ENCODE results near the gene TSGA10IP.
"Not testable (repeated sequence)": the region's sequence is repeated elsewhere in the genome, so short reads cannot be mapped to it uniquely, and the experiment has no call there.

The TSGA10IP gene

DNA sequence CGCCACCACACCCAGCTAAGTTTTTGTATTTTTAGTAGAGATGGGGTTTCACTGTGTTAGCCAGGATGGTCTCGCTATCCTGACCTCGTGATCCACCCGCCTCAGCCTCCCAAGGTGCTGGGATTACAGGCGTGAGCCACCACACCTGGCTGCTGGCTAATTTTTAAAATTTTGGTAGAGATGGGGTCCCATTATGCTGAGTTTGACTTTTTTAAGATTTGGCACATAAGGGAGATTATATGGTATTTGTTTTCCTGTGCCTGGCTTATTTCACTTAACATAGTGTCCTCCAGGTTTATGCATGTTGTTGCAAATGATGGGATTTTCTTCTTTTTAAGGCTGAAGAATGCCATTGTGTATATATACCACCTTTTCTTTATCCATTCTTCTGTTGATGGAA lies 5.4 kb downstream of the TSGA10IP start:
- H3K27me3 Mint-ChIP-seq; H3K36me3 Mint-ChIP-seq; H3K27ac Mint-ChIP-seq; H3K4me1 Mint-ChIP-seq (ENCODE audit: low read depth); H3K9me3 Mint-ChIP-seq (ENCODE audit: low read depth); H3K4me3 Mint-ChIP-seq: not testable (repeated sequence)

DNA sequence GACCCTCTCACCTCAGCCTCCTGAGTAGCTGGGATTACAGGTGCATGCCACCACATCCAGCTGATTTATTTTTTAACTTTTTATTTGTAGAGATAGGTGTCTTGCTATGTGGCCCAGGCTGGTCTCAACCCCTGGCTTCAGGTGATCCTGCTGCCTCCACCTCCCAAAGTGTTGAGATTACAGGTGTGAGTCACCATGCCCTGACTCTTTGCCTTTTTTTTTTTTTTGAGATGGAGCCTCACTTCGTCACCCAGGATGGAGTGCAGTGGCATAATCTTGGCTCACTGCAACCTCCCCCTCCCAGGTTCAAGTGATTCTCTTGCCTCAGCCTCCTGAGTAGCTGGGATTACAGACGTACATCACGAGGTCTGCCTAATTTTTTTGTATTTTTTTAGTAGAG lies 6.4 kb downstream of the TSGA10IP start:
- not testable (repeated sequence) for H3K27ac Mint-ChIP-seq; H3K27me3 Mint-ChIP-seq; H3K4me3 Mint-ChIP-seq; H3K9me3 Mint-ChIP-seq (ENCODE audit: low read depth); H3K4me1 Mint-ChIP-seq (ENCODE audit: low read depth); H3K36me3 Mint-ChIP-seq

GRCh38 chr11:65952052-65952521 lies 6.8 kb downstream of the TSGA10IP start:
- Mint-ChIP-seq H3K4me3 (no peak overlapping the region), H3K9me3 (ENCODE audit: low read depth) (no peaks in the 10 kb centered on the region), H3K27ac (no peak overlapping the region), H3K4me1 (ENCODE audit: low read depth) (peaks cover 9% of the 10 kb centered on the region), H3K27me3 (no peaks in the 10 kb centered on the region), H3K36me3 (no peaks in the 10 kb centered on the region)

DNA sequence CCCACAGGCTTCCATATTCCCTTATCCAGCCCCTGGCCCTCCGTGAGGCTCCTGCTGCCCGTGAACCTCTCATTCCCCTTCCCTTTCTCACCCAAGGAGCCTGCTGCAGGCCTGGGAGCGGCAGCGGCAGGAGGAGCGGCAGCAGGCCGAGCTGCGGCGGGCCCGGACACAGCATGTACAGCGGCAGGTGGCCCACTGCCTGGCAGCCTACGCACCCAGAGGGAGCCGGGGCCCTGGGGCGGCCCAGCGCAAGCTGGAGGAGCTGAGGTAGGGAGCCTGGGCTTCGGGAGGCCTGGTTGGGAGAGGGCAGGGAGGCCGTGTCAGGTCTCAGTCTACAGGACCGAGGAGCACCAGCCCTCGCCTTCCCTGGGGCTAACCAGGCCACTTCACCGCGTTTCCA lies 8.2 kb downstream of the TSGA10IP start:
- Mint-ChIP-seq H3K27me3 (no peaks in the 10 kb centered on the region), H3K4me1 (ENCODE audit: low read depth) (peaks cover 20% of the 10 kb centered on the region), H3K9me3 (ENCODE audit: low read depth) (no peaks in the 10 kb centered on the region), H3K4me3 (no peak overlapping the region), H3K27ac (no peak overlapping the region), H3K36me3 (no peaks in the 10 kb centered on the region)

DNA sequence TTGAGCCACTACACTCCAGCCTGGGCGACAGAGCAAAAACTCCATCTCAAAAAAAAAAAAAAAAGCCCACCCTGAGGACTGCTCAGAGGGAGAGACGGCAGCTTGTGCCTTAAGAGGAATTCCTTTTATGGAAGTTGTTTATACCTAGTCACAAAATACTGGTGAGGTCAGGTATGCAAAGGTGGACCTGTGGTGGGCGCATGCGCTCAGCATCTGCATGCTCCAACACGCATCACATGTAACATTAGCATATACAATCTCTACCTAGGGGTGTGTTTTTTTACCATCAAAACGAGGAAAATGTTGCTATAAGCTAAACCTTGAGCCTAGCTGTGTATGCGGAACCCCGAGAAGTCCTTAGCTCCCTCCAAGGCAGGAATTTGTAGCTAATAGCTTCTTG lies 9.5 kb downstream of the TSGA10IP start:
- Mint-ChIP-seq H3K4me3 (no peak overlapping the region), H3K4me1 (ENCODE audit: low read depth) (peaks cover 20% of the 10 kb centered on the region), H3K36me3 (no peaks in the 10 kb centered on the region), H3K27me3 (no peaks in the 10 kb centered on the region), H3K27ac (no peak overlapping the region), H3K9me3 (ENCODE audit: low read depth) (no peaks in the 10 kb centered on the region)

GRCh38 chr11:65958291-65958690 lies 13.0 kb downstream of the TSGA10IP start:
- peaks cover 41% of the 10 kb centered on the region for H3K4me1 Mint-ChIP-seq (ENCODE audit: low read depth)
- H3K9me3 Mint-ChIP-seq (ENCODE audit: low read depth) = no peaks in the 10 kb centered on the region
- no peak overlapping the region for H3K4me3 Mint-ChIP-seq
- H3K36me3 Mint-ChIP-seq = peaks cover 6% of the 10 kb centered on the region
- H3K27ac Mint-ChIP-seq = peak overlapping the region; percentile 68
- no peaks in the 10 kb centered on the region for H3K27me3 Mint-ChIP-seq

GRCh38 chr11:65958774-65959420 lies 13.6 kb downstream of the TSGA10IP start:
- Mint-ChIP-seq H3K36me3 (peaks cover 6% of the 10 kb centered on the region), H3K27ac (peak overlapping the region; percentile 46), H3K27me3 (no peaks in the 10 kb centered on the region), H3K4me1 (ENCODE audit: low read depth) (peaks cover 47% of the 10 kb centered on the region), H3K4me3 (no peak overlapping the region), H3K9me3 (ENCODE audit: low read depth) (no peaks in the 10 kb centered on the region)

DNA sequence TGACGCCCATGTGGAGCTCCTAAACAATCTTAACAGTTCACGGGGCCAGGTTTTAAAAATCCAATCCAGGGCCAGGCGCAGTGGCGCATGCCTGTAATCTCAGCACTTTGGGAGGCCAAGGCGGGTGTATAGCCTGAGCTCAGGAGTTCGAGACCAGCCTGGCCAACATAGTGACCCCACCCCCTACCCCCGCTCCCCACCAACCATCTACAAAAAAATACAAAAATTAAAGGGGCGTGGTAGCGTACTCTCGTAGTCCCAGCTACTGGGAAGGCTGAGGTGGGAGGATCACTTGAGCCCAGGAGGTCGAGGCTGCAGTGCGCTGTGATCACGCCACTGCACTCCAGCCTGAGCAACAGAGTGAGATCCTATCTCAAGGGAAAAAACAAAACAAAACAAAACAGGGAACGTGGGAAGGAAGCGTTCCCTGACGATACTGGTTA lies 15.6 kb downstream of the TSGA10IP start:
- H3K4me1 Mint-ChIP-seq (ENCODE audit: low read depth) = peaks cover 53% of the 10 kb centered on the region
- no peaks in the 10 kb centered on the region for H3K9me3 Mint-ChIP-seq (ENCODE audit: low read depth)

GRCh38 chr11:65961267-65962140 lies 16.2 kb downstream of the TSGA10IP start, which contains the start of gene SART1:
SART1 (plus strand) TSS chr11:65961734; CDS start chr11:65961781, 47 bp downstream.
- peaks cover 49% of the 10 kb centered on the region for H3K4me1 Mint-ChIP-seq (ENCODE audit: low read depth)
- H3K27me3 Mint-ChIP-seq = no peaks in the 10 kb centered on the region
- H3K9me3 Mint-ChIP-seq (ENCODE audit: low read depth) = no peaks in the 10 kb centered on the region
- H3K27ac Mint-ChIP-seq = peak within 1 kb of the TSS; percentile 98
- peak within 1 kb of the TSS; percentile 93 for H3K4me3 Mint-ChIP-seq
- H3K36me3 Mint-ChIP-seq = peaks cover 6% of the 10 kb centered on the region

More for the DNA sequence above, 15.6 kb downstream of the TSGA10IP start:
- peak overlapping the region; percentile 98 for H3K27ac Mint-ChIP-seq
- H3K4me3 Mint-ChIP-seq = peak overlapping the region; percentile 93
- no peaks in the 10 kb centered on the region for H3K27me3 Mint-ChIP-seq
- H3K36me3 Mint-ChIP-seq = peaks cover 6% of the 10 kb centered on the region

GRCh38 chr11:65962141-65962564 lies 16.9 kb downstream of the TSGA10IP start:
- Mint-ChIP-seq H3K4me1 (ENCODE audit: low read depth) (peaks cover 44% of the 10 kb centered on the region), H3K9me3 (ENCODE audit: low read depth) (no peaks in the 10 kb centered on the region), H3K36me3 (peaks cover 6% of the 10 kb centered on the region), H3K27ac (peak overlapping the region; percentile 90), H3K27me3 (no peaks in the 10 kb centered on the region), H3K4me3 (peak overlapping the region; percentile 93)

DNA sequence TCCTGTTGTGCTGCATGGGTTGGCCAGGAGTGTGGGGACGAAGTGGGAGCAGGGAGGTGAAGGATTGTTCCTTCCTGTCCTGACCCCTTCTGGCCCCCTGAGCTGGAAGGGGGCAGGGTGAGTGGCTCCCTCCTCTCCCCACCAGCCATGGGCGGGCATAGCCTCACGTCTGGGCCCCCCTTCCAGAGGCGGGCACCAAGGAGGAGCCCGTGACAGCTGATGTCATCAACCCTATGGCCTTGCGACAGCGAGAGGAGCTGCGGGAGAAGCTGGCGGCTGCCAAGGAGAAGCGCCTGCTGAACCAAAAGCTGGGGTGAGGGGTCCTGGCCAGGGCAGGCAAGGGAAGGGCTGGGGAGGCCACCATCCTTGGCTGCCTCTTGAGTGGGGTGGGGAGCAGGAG lies 19.6 kb downstream of the TSGA10IP start:
- Mint-ChIP-seq H3K9me3 (ENCODE audit: low read depth) (no peaks in the 10 kb centered on the region), H3K4me3 (no peak overlapping the region), H3K27me3 (no peaks in the 10 kb centered on the region), H3K27ac (no peak overlapping the region), H3K36me3 (peaks cover 6% of the 10 kb centered on the region), H3K4me1 (ENCODE audit: low read depth) (peaks cover 34% of the 10 kb centered on the region)

GRCh38 chr11:65965986-65966762 lies 20.9 kb downstream of the TSGA10IP start:
- Mint-ChIP-seq H3K36me3 (peaks cover 8% of the 10 kb centered on the region), H3K4me1 (ENCODE audit: low read depth) (peaks cover 32% of the 10 kb centered on the region), H3K4me3 (no peak overlapping the region), H3K27me3 (no peaks in the 10 kb centered on the region), H3K9me3 (ENCODE audit: low read depth) (no peaks in the 10 kb centered on the region), H3K27ac (no peak overlapping the region)

DNA sequence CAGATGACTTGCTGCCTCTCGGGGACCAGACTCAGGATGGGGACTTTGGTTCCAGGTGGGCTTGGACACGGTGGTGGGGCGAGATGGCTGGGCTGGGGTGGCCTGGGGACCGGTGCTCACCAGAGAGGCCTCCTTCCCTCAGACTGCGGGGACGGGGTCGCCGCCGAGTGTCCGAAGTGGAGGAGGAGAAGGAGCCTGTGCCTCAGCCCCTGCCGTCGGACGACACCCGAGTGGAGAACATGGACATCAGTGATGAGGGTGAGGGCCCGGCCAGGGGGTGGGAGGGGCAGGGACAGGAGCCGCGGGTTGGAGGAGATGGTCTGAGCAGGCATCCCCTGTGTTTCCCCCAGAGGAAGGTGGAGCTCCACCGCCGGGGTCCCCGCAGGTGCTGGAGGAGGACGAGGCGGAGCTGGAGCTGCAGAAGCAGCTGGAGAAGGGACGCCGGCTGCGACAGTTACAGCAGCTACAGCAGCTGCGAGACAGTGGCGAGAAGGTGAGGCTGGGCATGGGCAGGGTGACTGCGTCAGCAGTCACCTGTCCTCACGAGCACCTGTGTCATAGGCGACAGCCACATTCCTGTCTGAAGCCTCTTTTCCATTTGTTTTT lies 22.2 kb downstream of the TSGA10IP start:
- no peak overlapping the region for H3K4me3 Mint-ChIP-seq
- no peaks in the 10 kb centered on the region for H3K9me3 Mint-ChIP-seq (ENCODE audit: low read depth)
- H3K36me3 Mint-ChIP-seq = peaks cover 5% of the 10 kb centered on the region
- H3K27ac Mint-ChIP-seq = no peak overlapping the region
- no peaks in the 10 kb centered on the region for H3K27me3 Mint-ChIP-seq
- H3K4me1 Mint-ChIP-seq (ENCODE audit: low read depth) = peaks cover 25% of the 10 kb centered on the region

DNA sequence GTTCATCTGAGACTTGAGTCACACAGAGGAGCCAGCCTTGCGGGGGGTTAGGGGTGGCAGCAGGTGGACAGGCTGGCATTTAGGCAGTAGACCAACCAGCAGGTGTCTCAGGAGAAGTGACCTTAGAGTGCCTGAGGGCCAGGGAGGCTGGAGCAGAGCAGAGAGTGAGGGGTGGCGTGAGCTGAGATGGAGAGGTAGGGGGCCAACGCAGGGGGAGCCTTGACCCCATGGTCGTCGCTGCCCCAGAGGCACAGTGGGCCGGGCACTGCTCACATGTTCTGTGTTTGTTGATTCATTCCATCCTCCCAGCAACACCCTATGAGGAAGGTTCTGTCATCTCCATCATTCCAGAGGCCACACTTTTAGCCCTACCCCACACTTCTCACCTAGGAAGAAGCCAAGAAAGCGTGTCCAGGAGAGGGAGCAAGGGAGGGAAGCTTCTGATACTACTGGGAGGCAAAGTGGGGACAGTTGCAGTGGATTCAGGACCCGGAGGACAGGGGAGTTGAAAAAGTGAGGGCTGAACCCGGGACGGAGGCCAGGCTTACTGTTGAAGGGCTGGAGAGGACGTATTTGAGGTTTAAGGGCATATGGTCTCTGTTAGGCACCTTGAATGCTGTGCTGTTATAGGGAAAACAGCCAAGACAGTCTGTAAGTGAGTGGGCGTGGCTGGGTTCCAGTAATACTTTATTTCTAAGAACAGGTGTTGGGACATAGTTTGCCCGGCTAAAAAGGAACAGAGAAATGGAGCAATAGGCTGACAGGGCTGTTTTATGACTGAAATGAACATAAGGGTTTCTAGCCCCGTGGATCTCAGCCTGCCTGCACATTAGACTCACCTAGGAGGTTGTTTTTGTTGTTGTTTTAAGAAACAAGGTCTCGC lies 23.6 kb downstream of the TSGA10IP start:
- H3K9me3 Mint-ChIP-seq (ENCODE audit: low read depth) = no peaks in the 10 kb centered on the region
- H3K36me3 Mint-ChIP-seq = peaks cover 5% of the 10 kb centered on the region
- no peak overlapping the region for H3K4me3 Mint-ChIP-seq
- no peaks in the 10 kb centered on the region for H3K27me3 Mint-ChIP-seq
- H3K27ac Mint-ChIP-seq = no peak overlapping the region
- peaks cover 12% of the 10 kb centered on the region for H3K4me1 Mint-ChIP-seq (ENCODE audit: low read depth)

Data from activated naive CD8-positive, alpha-beta T cell (primary cell).